H54 (cell line): ENCODE data around the gene PTHLH.
A peak's percentile ranks its signal among the peaks of the same experiment; 100 is the strongest.

ENCODE experiments used
- DNase-seq: peaks from one replicate; pipeline ENCODE4 v3.0.0; 2011; ENCODE audit warnings: low spot score, mixed read lengths; ENCODE audit not compliant: insufficient read length
- FAIRE-seq: peaks from 3 replicates; lab custom pipeline; 2011; peaks lifted over from hg19 to GRCh38; lab: Jason Lieb, UNC
- POLR2A ChIP-seq: IDR thresholded peaks from 2 replicates; pipeline ENCODE4 v1.6.1; 2011; ENCODE audit warnings: low read depth, mild to moderate bottlenecking, low read length

Gene PTHLH

GRCh38 chr12:27940756-27941402 is 31.7 kb downstream of the PTHLH start:
- FAIRE-seq: peak; percentile 97
- peak; percentile 40 for DNase-seq
- TF ChIP-seq POLR2A: no peak

GRCh38 chr12:27940245-27940644 is 32.3 kb downstream of the PTHLH start:
- FAIRE-seq: no peak
- no peak for DNase-seq
- no peak for TF ChIP-seq POLR2A

- no peak for TF ChIP-seq POLR2A
- DNase-seq (no peak), FAIRE-seq (peak; percentile 38)
Measured at GRCh38 chr12:27937768-27938167, 34.8 kb downstream of the PTHLH start.

GRCh38 chr12:27936196-27936595 is 36.3 kb downstream of the PTHLH start:
- DNase-seq: no peak
- no peak for FAIRE-seq
- TF ChIP-seq POLR2A: no peak

- DNase-seq: no peak
- FAIRE-seq: no peak
- no peak for TF ChIP-seq POLR2A
Measured at GRCh38 chr12:27934276-27934675, 38.3 kb downstream of the PTHLH start.

- TF ChIP-seq POLR2A: no peak
- DNase-seq (no peak), FAIRE-seq (no peak)
Measured at GRCh38 chr12:27931390-27931789, 41.1 kb downstream of the PTHLH start.

GRCh38 chr12:27927347-27927746 is 45.2 kb downstream of the PTHLH start:
- TF ChIP-seq POLR2A: no peak
- DNase-seq: no peak
- FAIRE-seq: no peak

GRCh38 chr12:27924350-27925135 is 48.0 kb downstream of the PTHLH start:
- FAIRE-seq (no peak), DNase-seq (no peak)
- TF ChIP-seq POLR2A: no peak

- DNase-seq: peak; percentile 33
- TF ChIP-seq POLR2A: no peak
- peak; percentile 48 for FAIRE-seq
Measured at GRCh38 chr12:27922531-27923139, 49.9 kb downstream of the PTHLH start.

- no peak for DNase-seq
- no peak for TF ChIP-seq POLR2A
- no peak for FAIRE-seq
Measured at GRCh38 chr12:27919671-27920235, 52.8 kb downstream of the PTHLH start.

GRCh38 chr12:27915536-27915935 is 57.0 kb downstream of the PTHLH start:
- FAIRE-seq: no peak
- TF ChIP-seq POLR2A: no peak
- no peak for DNase-seq

GRCh38 chr12:27915021-27915420 is 57.5 kb downstream of the PTHLH start:
- FAIRE-seq: no peak
- no peak for TF ChIP-seq POLR2A
- DNase-seq: no peak

GRCh38 chr12:27913999-27914614 is 58.4 kb downstream of the PTHLH start:
- TF ChIP-seq POLR2A: no peak
- FAIRE-seq (no peak), DNase-seq (no peak)

- FAIRE-seq: no peak
- no peak for DNase-seq
- TF ChIP-seq POLR2A: no peak
Measured at GRCh38 chr12:27911397-27911796, 61.1 kb downstream of the PTHLH start.
